ENCODE results near the gene MAGI1. TPM values are rescaled to one million over a fixed set of nuclear protein-coding genes. Genes with fewer than 3 reads are reported as not detected.

The MAGI1 gene
- total and polyA plus RNA-seq, 5 donors: 15.8 to 38.3 (median 32.8) TPM

DNA sequence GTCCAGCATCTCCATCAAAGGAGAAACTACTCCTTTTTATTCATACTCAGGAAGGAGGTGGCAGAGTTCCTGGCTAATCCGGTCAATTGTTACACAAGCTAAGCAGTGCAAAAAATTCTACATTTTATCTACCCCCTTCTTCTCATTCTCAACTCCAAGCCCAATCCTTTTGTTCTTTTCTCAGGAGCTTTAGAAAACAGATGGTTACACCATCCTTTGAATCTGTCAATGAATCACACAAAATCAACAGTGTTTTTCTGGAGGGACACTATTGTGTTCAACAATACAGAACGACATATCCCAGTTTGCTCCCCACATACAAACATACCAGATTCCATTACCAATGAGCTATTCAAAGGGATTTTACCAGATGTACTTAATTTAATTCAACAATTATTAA lies 362.1 kb downstream of the MAGI1 start:
- no peak overlapping the region for H3K27ac ChIP-seq (ENCODE audit: low read length)
- no peak for DNase-seq
- H3K9me3 ChIP-seq (ENCODE audit: control insufficient read depth, low read length): no peaks in the 10 kb centered on the region
- no peaks in the 10 kb centered on the region for H3K27me3 ChIP-seq (ENCODE audit: control insufficient read depth, insufficient read depth)
- ATAC-seq: no peak
- intact Hi-C loops (cut with DNase I): loop anchor here in 2 of 4 donors (5.0 to 10.0 kb wide), 2 partner anchors 232 to 234 kb away; no protein-coding TSS in a partner anchor
- WGBS: 76% methylated on average over 2 of the region's 2 CpGs
- peaks cover 5% of the 10 kb centered on the region for H3K4me1 ChIP-seq (ENCODE audit: control insufficient read depth, insufficient read depth, low read length)
- H3K4me3 ChIP-seq (ENCODE audit: low read length): no peak overlapping the region

GRCh38 chr3:65675011-65675410 lies 363.7 kb downstream of the MAGI1 start:
- no peaks in the 10 kb centered on the region for H3K9me3 ChIP-seq (ENCODE audit: control insufficient read depth, low read length)
- ATAC-seq: no peak
- peaks cover 3% of the 10 kb centered on the region for H3K4me1 ChIP-seq (ENCODE audit: control insufficient read depth, insufficient read depth, low read length)
- intact Hi-C loops (cut with DNase I): loop anchor here in 2 of 4 donors (5.0 to 10.0 kb wide), 2 partner anchors 230 to 233 kb away; no protein-coding TSS in a partner anchor
- no peak overlapping the region for H3K27ac ChIP-seq (ENCODE audit: low read length)
- H3K27me3 ChIP-seq (ENCODE audit: control insufficient read depth, insufficient read depth): no peaks in the 10 kb centered on the region
- no peak overlapping the region for H3K4me3 ChIP-seq (ENCODE audit: low read length)
- no peak for DNase-seq
- WGBS: 73% methylated on average over 3 of the region's 3 CpGs

GRCh38 chr3:65674226-65674625 lies 364.5 kb downstream of the MAGI1 start:
- Histone ChIP-seq H3K9me3 (ENCODE audit: control insufficient read depth, low read length) (no peaks in the 10 kb centered on the region), H3K27me3 (ENCODE audit: control insufficient read depth, insufficient read depth) (no peaks in the 10 kb centered on the region), H3K4me1 (ENCODE audit: control insufficient read depth, insufficient read depth, low read length) (peaks cover 3% of the 10 kb centered on the region), H3K27ac (ENCODE audit: low read length) (no peak overlapping the region), H3K4me3 (ENCODE audit: low read length) (no peak overlapping the region)
- 55% methylated on average over 2 of the region's 2 CpGs for WGBS
- ATAC-seq (no peak), DNase-seq (no peak)
- intact Hi-C loops (cut with DNase I): loop anchor here in 1 of 4 donors (10.0 kb wide), 1 partner anchor 229 kb away; no protein-coding TSS in a partner anchor

DNA sequence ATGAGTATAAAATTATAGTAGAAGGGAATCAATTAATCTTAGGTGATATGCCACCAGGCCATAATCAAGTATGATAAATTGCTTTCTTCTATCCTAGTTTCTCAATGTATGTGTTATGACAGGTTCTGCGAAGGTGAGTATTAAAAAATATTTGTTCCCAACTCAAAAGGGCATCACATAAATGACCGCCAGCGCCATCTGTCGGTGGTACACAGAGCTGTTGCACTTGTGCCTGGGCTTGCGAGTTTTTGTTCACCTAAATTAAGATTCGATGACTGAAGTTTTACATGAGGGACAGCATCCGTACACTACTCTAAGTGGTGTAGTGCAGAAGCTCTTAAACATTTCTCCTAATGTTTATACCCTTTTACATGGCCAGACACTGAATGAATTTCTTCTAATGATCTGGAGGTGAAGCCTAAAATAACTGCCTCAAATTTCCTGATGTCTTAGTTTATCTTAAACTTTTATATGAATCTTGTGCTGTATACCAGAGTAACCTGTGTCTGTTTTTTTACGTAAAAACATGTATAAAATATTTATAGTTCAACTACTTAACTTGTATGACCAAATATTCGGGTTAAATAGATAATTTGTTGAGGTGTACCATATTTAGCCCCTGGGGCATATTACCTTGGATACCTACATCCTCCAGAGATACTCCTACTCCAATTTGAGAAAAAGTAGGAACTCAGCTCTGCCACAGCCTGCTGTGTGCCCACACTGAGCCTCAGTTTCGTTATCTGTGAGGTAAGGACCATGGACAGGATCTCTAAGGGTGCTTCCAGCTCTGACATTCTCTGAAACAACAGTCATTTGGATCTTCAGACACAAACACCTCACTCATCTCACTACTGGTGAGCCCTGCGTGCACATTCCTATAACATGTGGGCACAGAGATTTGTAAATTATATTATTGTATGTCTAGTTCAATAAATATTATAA lies 365.6 kb downstream of the MAGI1 start:
- Histone ChIP-seq H3K27ac (ENCODE audit: low read length) (no peak overlapping the region), H3K27me3 (ENCODE audit: control insufficient read depth, insufficient read depth) (no peaks in the 10 kb centered on the region), H3K9me3 (ENCODE audit: control insufficient read depth, low read length) (no peaks in the 10 kb centered on the region), H3K4me1 (ENCODE audit: control insufficient read depth, insufficient read depth, low read length) (no peaks in the 10 kb centered on the region), H3K4me3 (ENCODE audit: low read length) (no peak overlapping the region)
- ATAC-seq: peak in 1 of 2 donors; percentile 36
- intact Hi-C loops (cut with DNase I): loop anchor here in 1 of 4 donors (10.0 kb wide), 1 partner anchor 228 kb away; no protein-coding TSS in a partner anchor
- 51% methylated on average over 11 of the region's 11 CpGs for WGBS
- DNase-seq: peak; percentile 56 to 86 (median 81)

GRCh38 chr3:65672061-65672460 lies 366.7 kb downstream of the MAGI1 start:
- no peak for ATAC-seq
- Histone ChIP-seq H3K4me3 (ENCODE audit: low read length) (no peak overlapping the region), H3K9me3 (ENCODE audit: control insufficient read depth, low read length) (no peaks in the 10 kb centered on the region), H3K4me1 (ENCODE audit: control insufficient read depth, insufficient read depth, low read length) (no peaks in the 10 kb centered on the region), H3K27ac (ENCODE audit: low read length) (no peak overlapping the region), H3K27me3 (ENCODE audit: control insufficient read depth, insufficient read depth) (no peaks in the 10 kb centered on the region)
- no peak for DNase-seq
- 90% methylated on average over 1 of the region's 1 CpG for WGBS
- intact Hi-C loops (cut with DNase I): loop anchor here in 1 of 4 donors (10.0 kb wide), 1 partner anchor 227 kb away; no protein-coding TSS in a partner anchor

- intact Hi-C loops (cut with DNase I): loop anchor here in 1 of 4 donors (10.0 kb wide), 1 partner anchor 226 kb away; no protein-coding TSS in a partner anchor
- Histone ChIP-seq H3K27me3 (ENCODE audit: control insufficient read depth, insufficient read depth) (no peaks in the 10 kb centered on the region), H3K9me3 (ENCODE audit: control insufficient read depth, low read length) (no peaks in the 10 kb centered on the region), H3K27ac (ENCODE audit: low read length) (no peak overlapping the region), H3K4me3 (ENCODE audit: low read length) (no peak overlapping the region), H3K4me1 (ENCODE audit: control insufficient read depth, insufficient read depth, low read length) (peaks cover 1% of the 10 kb centered on the region)
- ATAC-seq: no peak
- 84% methylated on average over 3 of the region's 3 CpGs for WGBS
- DNase-seq: no peak
Measured at GRCh38 chr3:65671004-65671403, 367.7 kb downstream of the MAGI1 start.

- Histone ChIP-seq H3K27me3 (ENCODE audit: control insufficient read depth, insufficient read depth) (no peaks in the 10 kb centered on the region), H3K4me3 (ENCODE audit: low read length) (no peak overlapping the region), H3K9me3 (ENCODE audit: control insufficient read depth, low read length) (no peaks in the 10 kb centered on the region), H3K4me1 (ENCODE audit: control insufficient read depth, insufficient read depth, low read length) (peaks cover 3% of the 10 kb centered on the region), H3K27ac (ENCODE audit: low read length) (no peak overlapping the region)
- WGBS: 70% methylated on average over 5 of the region's 5 CpGs
- DNase-seq: no peak
- intact Hi-C loops (cut with DNase I): no loop called here
- ATAC-seq: no peak
Measured at GRCh38 chr3:65669163-65669875, 369.4 kb downstream of the MAGI1 start.

- Histone ChIP-seq H3K27ac (ENCODE audit: low read length) (no peak overlapping the region), H3K4me3 (ENCODE audit: low read length) (no peak overlapping the region), H3K27me3 (ENCODE audit: control insufficient read depth, insufficient read depth) (no peaks in the 10 kb centered on the region), H3K9me3 (ENCODE audit: control insufficient read depth, low read length) (no peaks in the 10 kb centered on the region), H3K4me1 (ENCODE audit: control insufficient read depth, insufficient read depth, low read length) (peaks cover 3% of the 10 kb centered on the region)
- no peak for ATAC-seq
- no peak for DNase-seq
- intact Hi-C loops (cut with DNase I): no loop called here
- 95% methylated on average over 4 of the region's 4 CpGs for WGBS
Measured at GRCh38 chr3:65667963-65668362, 370.8 kb downstream of the MAGI1 start.

DNA sequence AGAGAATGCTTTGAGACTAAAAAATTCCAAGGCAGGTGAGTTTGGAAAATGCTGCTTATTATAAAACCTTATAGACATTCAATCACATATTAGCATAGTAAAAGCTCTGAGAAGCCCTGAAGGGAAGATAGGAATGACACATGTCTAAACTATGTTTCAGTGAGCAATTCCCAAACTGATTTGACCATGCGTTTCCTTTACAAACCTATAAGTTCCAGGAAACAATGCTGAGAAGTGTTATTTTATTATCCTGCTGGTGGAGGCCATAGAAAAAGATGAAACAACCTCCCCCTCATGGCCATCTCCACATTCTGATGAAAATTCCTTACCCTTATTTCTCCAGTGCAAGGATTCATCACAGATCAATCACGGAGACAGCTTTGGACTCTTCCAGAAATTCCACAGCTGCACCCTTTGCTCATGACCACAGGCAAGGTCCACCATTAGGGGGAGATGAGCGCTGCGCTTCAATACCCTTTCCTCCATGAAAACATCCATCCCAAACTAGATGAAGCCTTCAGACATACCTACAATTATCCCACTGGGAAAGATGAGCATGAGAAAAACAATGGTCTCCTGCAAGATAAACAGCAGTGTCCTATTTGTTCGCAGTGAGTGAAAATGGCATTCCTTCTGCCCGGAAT lies 372.1 kb downstream of the MAGI1 start:
- intact Hi-C loops (cut with DNase I): no loop called here
- no peak for ATAC-seq
- 84% methylated on average over 6 of the region's 6 CpGs for WGBS
- Histone ChIP-seq H3K4me3 (ENCODE audit: low read length) (no peak overlapping the region), H3K27ac (ENCODE audit: low read length) (no peak overlapping the region), H3K27me3 (ENCODE audit: control insufficient read depth, insufficient read depth) (no peaks in the 10 kb centered on the region), H3K4me1 (ENCODE audit: control insufficient read depth, insufficient read depth, low read length) (peaks cover 3% of the 10 kb centered on the region), H3K9me3 (ENCODE audit: control insufficient read depth, low read length) (no peaks in the 10 kb centered on the region)
- no peak for DNase-seq

DNA sequence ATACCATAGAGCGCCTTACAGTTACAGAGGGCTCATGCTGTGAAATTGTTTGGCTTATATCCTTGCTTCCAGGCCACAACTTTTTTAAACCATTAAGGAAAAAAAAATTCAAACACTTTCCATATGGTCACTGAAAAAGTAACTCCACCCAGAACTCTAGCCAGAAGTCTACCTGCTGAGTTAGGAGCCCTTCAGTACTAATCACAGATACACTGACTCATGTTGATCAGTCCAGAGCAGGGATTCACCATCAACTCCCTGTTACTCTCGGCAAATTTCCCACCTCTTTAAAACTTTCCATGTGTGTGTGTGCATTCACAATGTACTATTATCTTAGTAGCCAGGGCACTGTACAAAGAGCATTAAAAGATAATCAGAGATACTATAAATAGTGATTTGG lies 372.8 kb downstream of the MAGI1 start:
- no peaks in the 10 kb centered on the region for H3K27me3 ChIP-seq (ENCODE audit: control insufficient read depth, insufficient read depth)
- no peak overlapping the region for H3K4me3 ChIP-seq (ENCODE audit: low read length)
- intact Hi-C loops (cut with DNase I): no loop called here
- H3K9me3 ChIP-seq (ENCODE audit: control insufficient read depth, low read length): no peaks in the 10 kb centered on the region
- no peak overlapping the region for H3K27ac ChIP-seq (ENCODE audit: low read length)
- ATAC-seq (no peak), DNase-seq (no peak)
- WGBS: 90% methylated on average over 2 of the region's 2 CpGs
- peaks cover 3% of the 10 kb centered on the region for H3K4me1 ChIP-seq (ENCODE audit: control insufficient read depth, insufficient read depth, low read length)

All from right cardiac atrium (tissue), 5 donors.